ENCODE measurements around the gene GNA12. TPM values are rescaled to one million over a fixed set of nuclear protein-coding genes. Genes with fewer than 3 reads are reported as not detected.

Gene GNA12
- total and polyA plus RNA-seq, 9 of the 15 experiments (the other 6 are each of a cell fraction or from before 2014, with no cell fraction given): 0.65 to 32.7 (median 9.6) TPM

GRCh38 chr7:2863461-2864066, 19.5 kb upstream of the GNA12 start (continued):
- TF ChIP-seq ZNF146 (CRISPR knock-in tag; IDR thresholded peaks at IDR 0.05; ENCODE audit: unreplicated experiment) (no peak), THRA (IDR thresholded peaks at IDR 0.05) (no peak), CEBPG (CRISPR knock-in tag; IDR thresholded peaks at IDR 0.05) (peak; percentile 53; the same call in 1 of the 2 replicates), CEBPG (tag; conservative IDR thresholded peaks at IDR 0.05 in 1 of 2, IDR thresholded peaks at IDR 0.05 in 1 of 2) (peak in 1 of 2 experiments; percentile 14; a peak in 1 of 4 replicates), RAD51 (IDR thresholded peaks at IDR 0.05; ENCODE audit: borderline replicate concordance, low read depth) (no peak), ZNF23 (CRISPR knock-in tag; IDR thresholded peaks at IDR 0.05) (no peak), FOXJ2 (tag; IDR thresholded peaks at IDR 0.05) (no peak), ZNF717 (CRISPR knock-in tag; IDR thresholded peaks at IDR 0.05) (no peak), CXXC5 (CRISPR knock-in tag; IDR thresholded peaks at IDR 0.05) (peak; percentile 53), ZNF280B (CRISPR knock-in tag; IDR thresholded peaks at IDR 0.05) (no peak), CCAR2 (IDR thresholded peaks at IDR 0.05; ENCODE audit: low read depth, low read length) (no peak), GABPB2 (CRISPR knock-in tag; conservative IDR thresholded peaks at IDR 0.05) (no peak), SMAD3 (CRISPR knock-in tag; conservative IDR thresholded peaks at IDR 0.05) (0 out of 2 replicates have a peak, but pooled peaks have one; percentile 31), ZBTB33 (CRISPR knock-in tag; IDR thresholded peaks at IDR 0.05) (no peak), STAT5A (IDR thresholded peaks at IDR 0.05; ENCODE audit: borderline replicate concordance, low read length) (no peak), RBM34 (IDR thresholded peaks at IDR 0.05; ENCODE audit: borderline replicate concordance, insufficient read depth, low read length) (no peak), EHMT2 (IDR thresholded peaks at IDR 0.05) (no peak), HBP1 (CRISPR knock-in tag; IDR thresholded peaks at IDR 0.05) (no peak), NCOA6 (IDR thresholded peaks at IDR 0.05) (no peak)

Data from K562 (cell line).